Transverse colon (tissue), 4 donors: ENCODE measurements around the gene ZNF280C. TPM values are rescaled to one million over a fixed set of nuclear protein-coding genes. Genes with fewer than 3 reads are reported as not detected.
A peak's percentile ranks its signal among the peaks of the same experiment; 100 is the strongest.

Experiments
- DNase-seq: peaks from one replicate; pipeline ENCODE4 v3.0.0-alpha.2; 2019
- H3K27ac ChIP-seq, 4 donors: fragments of 200-600 bp; sonication (generic); 2 replicates each; pipeline ENCODE4 v1.5.1; 2016 to 2018; ENCODE audit warnings: inconsistent platforms in 4 of 4
- H3K27me3 ChIP-seq: fragments of 200-600 bp; sonication (generic); 2 replicates; pipeline ENCODE4 v1.5.1; 2017; ENCODE audit warnings: inconsistent platforms
- H3K36me3 ChIP-seq, 4 donors: fragments of 200-600 bp; sonication (generic); 2 replicates each; pipeline ENCODE4 v1.5.1; 2017 to 2019; ENCODE audit warnings: inconsistent platforms in 4 of 4
- H3K4me1 ChIP-seq, 4 donors: fragments of 200-600 bp; sonication (generic); 2 replicates each; pipeline ENCODE4 v1.5.1; 2017 to 2020; ENCODE audit warnings: inconsistent platforms in 4 of 4
- H3K4me3 ChIP-seq, 4 donors: fragments of 200-600 bp; sonication (generic); 1 replicate in 1 of 4; 2 replicates in 3 of 4; pipeline versions ENCODE4 v1.5.1 to v1.6.1; 2017 to 2019; ENCODE audit warnings: inconsistent platforms in 4 of 4
- H3K9me3 ChIP-seq, 2 donors: fragments of 200-600 bp; sonication (generic); 2 replicates each; pipeline ENCODE4 v1.5.1; 2017 to 2019; ENCODE audit warnings: inconsistent platforms in 2 of 2
- CTCF ChIP-seq, 5 experiments: fragments of 200-600 bp in 3 of 5; fragments of 450-650 bp in 2 of 5; sonication (generic) in 3 of 5; IDR thresholded peaks; 1 replicate in 2 of 5; 2 replicates in 3 of 5; pipeline ENCODE4 v1.5.1; 2016 to 2017; ENCODE audit warnings: antibody characterized with exemption in 5 of 5, inconsistent platforms in 3 of 5, mild to moderate bottlenecking in 2 of 5, moderate library complexity in 1 of 5
- EP300 ChIP-seq: sonication (generic); formaldehyde crosslinking; IDR thresholded peaks from one replicate; pipeline ENCODE4 v1.6.1; 2017; ENCODE audit warnings: antibody characterized with exemption, low read depth
- POLR2A ChIP-seq: fragments of 450-650 bp; IDR thresholded peaks from one replicate; pipeline ENCODE4 v1.6.1; 2016; ENCODE audit warnings: antibody characterized with exemption, mild to moderate bottlenecking, moderate library complexity
- POLR2AphosphoS5 ChIP-seq, 3 donors: sonication (generic); formaldehyde crosslinking; IDR thresholded peaks; one replicate each; pipeline ENCODE4 v1.6.1; 2016; ENCODE audit warnings: antibody characterized with exemption in 3 of 3
- WGBS, 2 donors: methylation state at CpG; one replicate each; pipeline ENCODE4 v1.1.5; 2018; ENCODE audit warnings: low coverage in 1 of 2; 5-methylcytosine and 5-hydroxymethylcytosine counted together
- in situ Hi-C, 4 donors: fragments of 200-750 bp; cut with MboI; loops; one replicate each; pipeline versions ENCODE4 v1.15.0 to v1.15.1; 2017; ENCODE audit warnings: low sequenced_read_pairs in 3 of 4, low pct_ligation_motif_present in 1 of 4, low pct_unique_long_range_greater_than_20kb in 1 of 4
- intact Hi-C: fragments of 100-400 bp; cut with DNase I; formaldehyde crosslinking; loops from one replicate; pipeline ENCODE4 v1.15.1; 2023; ENCODE audit warnings: low total_unique reads
- total RNA-seq, 4 donors: library from RNA; depleted of rRNA; stranded (reverse); fragments of >200 nt; gene quantifications; one replicate each; pipeline ENCODE4 v1.1.0, GENCODE V29; 2016

Gene ZNF280C
- total RNA-seq, 4 donors from 2014 or later = 2.3 to 4.2 (median 3.2) TPM

- Histone ChIP-seq H3K27me3 (peaks cover 8% of the 10 kb centered on the region), H3K4me3 (peak overlapping the region in 3 of 4 donors; percentile 30 to 55 (median 32)), H3K27ac (peak overlapping the region; percentile 47 to 74 (median 62)), H3K36me3 (no peaks in the 10 kb centered on the region), H3K9me3 (no peaks in the 10 kb centered on the region), H3K4me1 (peaks cover 0 to 13% (median 2%) of the 10 kb centered on the region in 4 donors)
- in situ Hi-C loops (no loop called here), intact Hi-C loops (no loop called here)
- WGBS, 2 donors = 55% methylated on average over 34 of the region's 34 CpGs; no CpG with 5 or more reads in 1 of the 2 donors
- DNase-seq = no peak
- TF ChIP-seq EP300 (no peak), CTCF (IDR thresholded peaks at IDR 0.05) (no peak), POLR2A (no peak)
These were observed 96.4 kb downstream of the ZNF280C start for GRCh38 chrX:130172127-130172845.

- H3K36me3 ChIP-seq = no peaks in the 10 kb centered on the region
- DNase-seq = peak; percentile 13
- peak within 1 kb of the TSS; percentile 47 to 74 (median 62) for H3K27ac ChIP-seq
- in situ Hi-C loops = no loop called here
- H3K9me3 ChIP-seq = no peaks in the 10 kb centered on the region
- WGBS, 2 donors = 52% methylated on average over 44 of the region's 61 CpGs; no CpG with 5 or more reads in 1 of the 2 donors
- H3K4me1 ChIP-seq = peaks cover 0 to 18% (median 2%) of the 10 kb centered on the region in 4 donors
- H3K4me3 ChIP-seq = peak within 1 kb of the TSS; percentile 19 to 55 (median 31)
- intact Hi-C loops = no loop called here
- peaks cover 8% of the 10 kb centered on the region for H3K27me3 ChIP-seq
- TF ChIP-seq EP300 (no peak), CTCF (IDR thresholded peaks at IDR 0.05) (no peak), POLR2A (no peak)
These were observed 97.1 kb downstream of the ZNF280C start, which contains the start of gene RAB33A for GRCh38 chrX:130171446-130172126. Gene RAB33A, plus strand, starts transcription at chrX:130171962. Its CDS starts 101 bp downstream, at chrX:130172063.

- DNase-seq = peak; percentile 42
- in situ Hi-C loops = no loop called here
- Histone ChIP-seq H3K27me3 (peaks cover 8% of the 10 kb centered on the region), H3K4me1 (peaks cover 0 to 18% (median 2%) of the 10 kb centered on the region in 4 donors), H3K4me3 (peak overlapping the region; percentile 19 to 55 (median 31)), H3K36me3 (no peaks in the 10 kb centered on the region), H3K9me3 (no peaks in the 10 kb centered on the region), H3K27ac (peak overlapping the region in 2 of 4 donors; percentile 41 to 47)
- intact Hi-C loops = no loop called here
- no peak for TF ChIP-seq POLR2A
- no peak for TF ChIP-seq EP300
- no peak for TF ChIP-seq POLR2AphosphoS5 (IDR thresholded peaks at IDR 0.05)
- no peak for TF ChIP-seq CTCF (IDR thresholded peaks at IDR 0.05)
- WGBS, 2 donors = 57% methylated on average over 31 of the region's 36 CpGs; no CpG with 5 or more reads in 1 of the 2 donors
These were observed 97.8 kb downstream of the ZNF280C start for GRCh38 chrX:130170752-130171445.

- H3K4me3 ChIP-seq = peak overlapping the region in 1 of 4 donors; percentile 77
- peaks cover 3% of the 10 kb centered on the region for H3K27me3 ChIP-seq
- intact Hi-C loops (no loop called here), in situ Hi-C loops (no loop called here)
- DNase-seq = no peak
- H3K9me3 ChIP-seq = no peaks in the 10 kb centered on the region
- peak overlapping the region in 2 of 4 donors; percentile 89 to 90 for H3K27ac ChIP-seq
- peaks cover 0 to 26% (median 2%) of the 10 kb centered on the region in 4 donors for H3K4me1 ChIP-seq
- H3K36me3 ChIP-seq = no peaks in the 10 kb centered on the region
- TF ChIP-seq CTCF (IDR thresholded peaks at IDR 0.05) (no peak), EP300 (no peak), POLR2A (no peak), POLR2AphosphoS5 (IDR thresholded peaks at IDR 0.05) (no peak)
- 64% methylated on average over 4 of the region's 4 CpGs; no CpG with 5 or more reads in 1 of the 2 donors for WGBS, 2 donors
These were observed 101.7 kb downstream of the ZNF280C start for GRCh38 chrX:130167040-130167439.
